B cell (primary cell): Measurements from ENCODE around the gene TOM1L1. TPM values are rescaled to one million over a fixed set of nuclear protein-coding genes. Genes with fewer than 3 reads are reported as not detected.

ENCODE experiments used
- ATAC-seq: fragments of 200-7000 bp; cut with Tn5 transposase; one replicate; pipeline ENCODE4 v1.10.0; 2021; ENCODE audit warnings: low read depth, mild to moderate bottlenecking, moderate number of reproducible peaks, moderate library complexity
- CTCF ChIA-PET: fragments of 350-600 bp; sonication (Branson Sonifier 250); formaldehyde crosslinking; loops from one replicate; lab custom pipeline; 2021; ENCODE audit warnings: antibody characterized with exemption, inconsistent platforms; lab: Charles Lee
- POLR2A ChIA-PET: fragments of 350-600 bp; sonication (Branson Sonifier 250); formaldehyde crosslinking; loops from one replicate; lab custom pipeline; 2021; ENCODE audit warnings: antibody characterized with exemption; lab: Charles Lee
- DNase-seq: peaks from one replicate; pipeline ENCODE4 v3.0.0; 2013
- H2AFZ ChIP-seq: 2 replicates; pipeline ENCODE4 v1.6.1; 2012; ENCODE audit warnings: mild to moderate bottlenecking, low read depth, low read length; ENCODE audit not compliant: insufficient read depth, poor library complexity, severe bottlenecking
- H3K27ac ChIP-seq, 2 donors: 1 replicate in 1 of 2; 2 replicates in 1 of 2; pipeline ENCODE4 v1.5.1; 2012 to 2013; ENCODE audit warnings: low read length in 2 of 2, mild to moderate bottlenecking in 2 of 2, moderate library complexity in 1 of 2
- H3K27me3 ChIP-seq, 4 experiments: fragments of 200-600 bp in 1 of 4; sonication (generic) in 1 of 4; replicated peaks in 1 of 4; 1 replicate in 2 of 4; 2 replicates in 2 of 4; pipeline versions ENCODE4 v1.6.1 to v1.7.0; 2013 to 2016; ENCODE audit warnings: low read length in 3 of 4, mild to moderate bottlenecking in 2 of 4, mixed read lengths in 1 of 4, moderate library complexity in 1 of 4; ENCODE audit not compliant: insufficient read depth in 4 of 4, control insufficient read depth in 3 of 4; ENCODE audit errors: control extremely low read depth in 1 of 4
- H3K36me3 ChIP-seq, 2 experiments: replicated peaks in 1 of 2; 1 replicate in 1 of 2; 2 replicates in 1 of 2; pipeline versions ENCODE4 v1.6.1 to v1.7.1; 2013; ENCODE audit warnings: low read length in 1 of 2; ENCODE audit not compliant: insufficient read depth in 2 of 2, control insufficient read depth in 1 of 2; ENCODE audit errors: control extremely low read depth in 1 of 2, extremely low read depth in 1 of 2
- H3K4me1 ChIP-seq, 2 donors: fragments of 200-600 bp in 1 of 2; sonication (generic) in 1 of 2; 1 replicate in 1 of 2; 2 replicates in 1 of 2; pipeline versions ENCODE4 v1.5.1 to v1.6.1; 2013 to 2017; ENCODE audit warnings: low read length in 2 of 2; ENCODE audit not compliant: control insufficient read depth in 2 of 2, insufficient read depth in 2 of 2
- H3K4me2 ChIP-seq: replicated peaks from 2 replicates; pipeline ENCODE3; 2012; ENCODE audit warnings: mild to moderate bottlenecking, low read depth, low read length; ENCODE audit not compliant: poor library complexity, severe bottlenecking
- H3K4me3 ChIP-seq, 5 experiments: fragments of 200-600 bp in 1 of 5; sonication (generic) in 1 of 5; 1 replicate in 3 of 5; 2 replicates in 2 of 5; pipeline versions ENCODE4 v1.5.1 to v1.7.0; 2011 to 2016; ENCODE audit warnings: low read length in 4 of 5, mild to moderate bottlenecking in 4 of 5, low read depth in 2 of 5, control low read depth in 1 of 5, moderate library complexity in 1 of 5; ENCODE audit not compliant: insufficient read depth in 1 of 5; ENCODE audit errors: control extremely low read depth in 1 of 5, extremely low read depth in 1 of 5
- H3K79me2 ChIP-seq: fragments of 200-600 bp; sonication (generic); one replicate; pipeline ENCODE4 v1.6.0; 2016; ENCODE audit warnings: low read length; ENCODE audit not compliant: control insufficient read depth, insufficient read depth
- H3K9ac ChIP-seq: fragments of 200-600 bp; sonication (generic); 2 replicates; pipeline ENCODE4 v1.6.1; 2017; ENCODE audit warnings: mild to moderate bottlenecking, low read length, moderate library complexity
- H3K9me3 ChIP-seq, 3 donors: one replicate each; pipeline versions ENCODE4 v1.6.1 to v1.7.1; 2013; ENCODE audit warnings: low read length in 2 of 3; ENCODE audit not compliant: control insufficient read depth in 2 of 3, insufficient read depth in 1 of 3; ENCODE audit errors: control extremely low read depth in 1 of 3
- H4K20me1 ChIP-seq: 2 replicates; pipeline ENCODE4 v1.6.0; 2012; ENCODE audit warnings: mild to moderate bottlenecking, low read length; ENCODE audit not compliant: insufficient read depth, control insufficient read depth, poor library complexity, severe bottlenecking
- H3K27ac Mint-ChIP-seq: one replicate; pipeline ENCODE4 v1.8.0; 2021; ENCODE audit warnings: mixed read lengths
- H3K27me3 Mint-ChIP-seq: one replicate; pipeline ENCODE4 v1.8.0; 2021; ENCODE audit warnings: mixed read lengths
- H3K4me1 Mint-ChIP-seq: one replicate; pipeline ENCODE4 v1.8.0; 2021; ENCODE audit warnings: mixed read lengths
- H3K4me3 Mint-ChIP-seq: one replicate; pipeline ENCODE4 v1.8.0; 2021; ENCODE audit warnings: mixed read lengths
- H3K9me3 Mint-ChIP-seq: one replicate; pipeline ENCODE4 v1.8.0; 2022; ENCODE audit warnings: mixed read lengths; ENCODE audit not compliant: insufficient read depth
- EZH2 ChIP-seq: IDR thresholded peaks from 2 replicates; pipeline ENCODE4 v1.6.1; 2012; ENCODE audit warnings: borderline replicate concordance, low read depth, mild to moderate bottlenecking, moderate library complexity, low read length; ENCODE audit not compliant: insufficient read depth, poor library complexity, severe bottlenecking
- WGBS: methylation state at CpG from one replicate; pipeline ENCODE4 v1.1.5; 2013; ENCODE audit warnings: missing lambda C conversion rate; ENCODE audit not compliant: insufficient coverage; 5-methylcytosine and 5-hydroxymethylcytosine counted together
- intact Hi-C: fragments of 100-400 bp; cut with micrococcal nuclease; formaldehyde crosslinking; loops from one replicate; pipeline ENCODE4 v1.10.0; 2022
- polyA plus RNA-seq: library from polyadenylated mRNA; depleted of rRNA; stranded (reverse); fragments of >200 nt; gene quantifications from 2 replicates; pipeline ENCODE4 v1.2.3, GENCODE V29; 2012
- total RNA-seq, 2 donors: library from RNA; stranded (reverse); fragments of 120-200 nt in 1 of 2; gene quantifications; 1 replicate in 1 of 2; 2 replicates in 1 of 2; pipeline versions ENCODE4 v1.2.3 to v1.2.4, GENCODE V29; 2013 to 2022
- TF ChIP-seq, protein P1 (sequence below): fragments of 200-600 bp; IDR thresholded peaks from one replicate; pipeline ENCODE4 v1.8.0; 2022; ENCODE audit warnings: antibody characterized with exemption, mild to moderate bottlenecking

TOM1L1 gene
- total and polyA plus RNA-seq, 2 donors (not counting 1 experiment from before 2014, with no cell fraction given), result not detected

DNA sequence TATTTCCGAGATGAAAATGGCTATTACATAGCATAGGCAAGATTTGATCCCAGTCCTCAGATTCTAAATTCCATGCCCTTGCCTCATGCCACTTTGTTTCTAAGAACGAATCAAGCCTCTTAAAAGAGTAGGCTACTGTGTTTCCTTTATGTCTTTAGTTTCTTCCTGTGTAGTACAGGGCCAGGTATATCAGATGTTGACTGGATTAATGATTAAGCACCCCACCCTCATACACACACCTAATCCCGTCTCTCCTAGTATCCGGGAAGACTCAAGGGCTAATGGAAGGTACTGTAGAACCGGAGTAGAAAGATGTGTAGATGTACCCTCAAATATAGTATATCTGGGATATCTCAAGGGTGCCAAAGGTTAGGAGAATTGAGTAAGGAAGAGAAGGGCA, 6.7 kb downstream of the TOM1L1 start:
- Mint-ChIP-seq H3K27ac (no peak overlapping the region), H3K4me3 (no peak overlapping the region), H3K9me3 (no peaks in the 10 kb centered on the region), H3K4me1 (no peaks in the 10 kb centered on the region), H3K27me3 (no peaks in the 10 kb centered on the region)
- DNase-seq, result no peak
- ChIA-PET CTCF (no interaction called here), POLR2A (no interaction called here)
- H3K9me3 ChIP-seq, result no peaks in the 10 kb centered on the region
- no peak overlapping the region for H3K4me2 ChIP-seq
- H4K20me1 ChIP-seq, result no peaks in the 10 kb centered on the region
- no peaks in the 10 kb centered on the region for H3K36me3 ChIP-seq
- no peak overlapping the region for H3K27ac ChIP-seq
- no peaks in the 10 kb centered on the region for H3K4me1 ChIP-seq
- intact Hi-C loops, result no loop called here
- H3K9ac ChIP-seq, result no peak overlapping the region
- ATAC-seq, result no peak
- no peak overlapping the region for H3K4me3 ChIP-seq
- no peaks in the 10 kb centered on the region for H3K79me2 ChIP-seq
- no peak overlapping the region for H2AFZ ChIP-seq
- WGBS, result no CpG with 5 or more reads among the region's 5 CpGs
- H3K27me3 ChIP-seq, result no peaks in the 10 kb centered on the region
- TF ChIP-seq, protein P1, sequence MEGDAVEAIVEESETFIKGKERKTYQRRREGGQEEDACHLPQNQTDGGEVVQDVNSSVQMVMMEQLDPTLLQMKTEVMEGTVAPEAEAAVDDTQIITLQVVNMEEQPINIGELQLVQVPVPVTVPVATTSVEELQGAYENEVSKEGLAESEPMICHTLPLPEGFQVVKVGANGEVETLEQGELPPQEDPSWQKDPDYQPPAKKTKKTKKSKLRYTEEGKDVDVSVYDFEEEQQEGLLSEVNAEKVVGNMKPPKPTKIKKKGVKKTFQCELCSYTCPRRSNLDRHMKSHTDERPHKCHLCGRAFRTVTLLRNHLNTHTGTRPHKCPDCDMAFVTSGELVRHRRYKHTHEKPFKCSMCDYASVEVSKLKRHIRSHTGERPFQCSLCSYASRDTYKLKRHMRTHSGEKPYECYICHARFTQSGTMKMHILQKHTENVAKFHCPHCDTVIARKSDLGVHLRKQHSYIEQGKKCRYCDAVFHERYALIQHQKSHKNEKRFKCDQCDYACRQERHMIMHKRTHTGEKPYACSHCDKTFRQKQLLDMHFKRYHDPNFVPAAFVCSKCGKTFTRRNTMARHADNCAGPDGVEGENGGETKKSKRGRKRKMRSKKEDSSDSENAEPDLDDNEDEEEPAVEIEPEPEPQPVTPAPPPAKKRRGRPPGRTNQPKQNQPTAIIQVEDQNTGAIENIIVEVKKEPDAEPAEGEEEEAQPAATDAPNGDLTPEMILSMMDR, result no peak
- TF ChIP-seq EZH2, result no peak

DNA sequence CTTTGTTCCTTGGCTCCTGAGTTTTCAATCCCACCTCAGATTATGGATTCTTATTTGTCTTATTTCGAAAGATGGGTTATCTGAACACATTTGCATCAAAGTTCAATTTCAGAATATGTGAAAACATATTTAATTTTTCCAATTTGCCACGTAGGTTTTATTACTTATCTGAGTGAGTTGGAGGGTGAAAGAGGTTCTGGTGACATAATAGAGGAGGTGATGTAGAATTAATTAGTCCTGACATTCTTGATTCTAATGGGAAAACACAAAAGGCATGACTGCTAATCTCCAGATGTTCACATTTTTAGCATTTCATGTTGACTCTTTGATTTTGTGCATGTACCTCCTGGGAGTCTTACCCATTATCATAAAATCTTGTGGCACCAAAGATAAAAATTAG, 9.1 kb downstream of the TOM1L1 start:
- no peaks in the 10 kb centered on the region for H3K9me3 Mint-ChIP-seq
- Histone ChIP-seq H3K4me2 (no peak overlapping the region), H3K4me3 (no peak overlapping the region), H3K27me3 (no peaks in the 10 kb centered on the region), H3K27ac (no peak overlapping the region), H3K79me2 (no peaks in the 10 kb centered on the region), H3K4me1 (no peaks in the 10 kb centered on the region), H3K9ac (no peak overlapping the region), H3K9me3 (no peaks in the 10 kb centered on the region), H3K36me3 (no peaks in the 10 kb centered on the region), H2AFZ (no peak overlapping the region), H4K20me1 (no peaks in the 10 kb centered on the region)
- intact Hi-C loops, result no loop called here
- no peaks in the 10 kb centered on the region for H3K4me1 Mint-ChIP-seq
- DNase-seq (no peak), ATAC-seq (no peak)
- ChIA-PET POLR2A (no interaction called here), CTCF (no interaction called here)
- no peak for TF ChIP-seq EZH2
- TF ChIP-seq, protein P1, result no peak
- H3K27me3 Mint-ChIP-seq, result no peaks in the 10 kb centered on the region
- no peak overlapping the region for H3K27ac Mint-ChIP-seq
- no peak overlapping the region for H3K4me3 Mint-ChIP-seq
- no CpG with 5 or more reads among the region's 2 CpGs for WGBS
